Glutamatergic neuron (in vitro differentiated cells): Measurements from ENCODE around the gene RAD51AP2. TPM values are rescaled to one million over a fixed set of nuclear protein-coding genes. Genes with fewer than 3 reads are reported as not detected.

ENCODE experiments used
- DNase-seq: peaks from one replicate; pipeline ENCODE4 v3.0.0; 2022
- H3K27ac Mint-ChIP-seq: one replicate; pipeline ENCODE4 v1.8.0; 2020; ENCODE audit warnings: mild to moderate bottlenecking, mixed read lengths, inconsistent platforms; ENCODE audit not compliant: unreplicated experiment
- H3K27me3 Mint-ChIP-seq: one replicate; pipeline ENCODE4 v1.8.0; 2020; ENCODE audit warnings: mild to moderate bottlenecking, moderate library complexity, mixed read lengths, inconsistent platforms; ENCODE audit not compliant: unreplicated experiment
- H3K36me3 Mint-ChIP-seq: one replicate; pipeline ENCODE4 v1.8.0; 2020; ENCODE audit warnings: mild to moderate bottlenecking, mixed read lengths, inconsistent platforms; ENCODE audit not compliant: unreplicated experiment
- H3K4me1 Mint-ChIP-seq: one replicate; pipeline ENCODE4 v1.8.0; 2020; ENCODE audit warnings: mild to moderate bottlenecking, low read depth, mixed read lengths, inconsistent platforms; ENCODE audit not compliant: unreplicated experiment
- H3K4me3 Mint-ChIP-seq: one replicate; pipeline ENCODE4 v1.8.0; 2020; ENCODE audit warnings: mild to moderate bottlenecking, mixed read lengths, inconsistent platforms; ENCODE audit not compliant: unreplicated experiment
- H3K9me3 Mint-ChIP-seq: one replicate; pipeline ENCODE4 v1.8.0; 2020; ENCODE audit warnings: mild to moderate bottlenecking, moderate library complexity, mixed read lengths, inconsistent platforms; ENCODE audit not compliant: unreplicated experiment
- total RNA-seq: library from RNA; stranded (reverse); fragmentation: NEBNext Ultra II Directional; extraction: Animal tissue kit (Norgen Biotek cat#: 25700); gene quantifications from one replicate; pipeline ENCODE4 v1.2.1, GENCODE V29; 2021; ENCODE audit not compliant: unreplicated experiment
- TF ChIP-seq, protein P1 (sequence below): fragments of 200-600 bp; sonication (generic); IDR thresholded peaks from one replicate; pipeline ENCODE4 v1.5.0; 2021; ENCODE audit not compliant: partially characterized antibody, unreplicated experiment

The RAD51AP2 gene
- total RNA-seq, 1 donor from 2014 or later = not detected

DNA sequence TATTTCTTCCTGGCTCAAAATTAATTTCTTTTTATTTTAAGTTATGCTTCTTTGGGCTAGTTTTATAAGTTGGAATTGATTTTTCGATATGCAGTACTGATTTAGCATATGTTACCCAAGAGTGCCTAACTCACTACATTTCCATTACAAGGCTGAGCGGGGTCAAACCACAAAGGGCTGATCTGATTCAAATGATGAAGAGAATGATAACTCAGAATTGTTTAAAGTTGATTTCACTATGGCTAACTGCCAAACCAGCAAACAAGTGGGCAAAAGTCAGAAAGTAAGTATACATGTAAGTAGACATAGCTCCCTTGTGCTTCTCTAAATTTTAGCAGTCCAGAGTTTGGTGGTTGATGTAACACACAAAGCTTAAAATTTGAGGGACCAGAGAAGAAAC lies 35.6 kb downstream of the RAD51AP2 start:
- DNase-seq = no peak
- H3K9me3 Mint-ChIP-seq = no peaks in the 10 kb centered on the region

DNA sequence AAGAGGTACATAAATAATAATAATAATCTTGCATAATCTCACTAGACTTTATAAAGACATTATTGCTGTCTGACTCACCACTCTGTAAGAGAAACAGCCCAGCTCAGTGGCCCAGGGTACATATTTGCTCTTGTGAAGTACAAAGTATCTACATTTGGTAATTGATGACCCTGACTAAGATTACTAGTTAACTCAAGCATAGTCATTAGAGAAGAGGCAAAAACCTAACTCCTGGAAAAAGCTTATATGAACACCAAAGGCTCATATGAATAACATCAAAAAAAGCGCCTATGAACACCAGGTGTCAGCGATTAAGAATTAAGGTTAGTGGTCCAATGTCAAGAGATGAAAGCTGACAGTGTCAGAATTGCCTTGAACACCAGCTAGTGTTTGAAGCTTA lies 38.4 kb downstream of the RAD51AP2 start:
- Mint-ChIP-seq H3K36me3 (no peaks in the 10 kb centered on the region), H3K27ac (no peak overlapping the region), H3K4me1 (no peaks in the 10 kb centered on the region), H3K4me3 (no peak overlapping the region), H3K27me3 (no peaks in the 10 kb centered on the region), H3K9me3 (no peaks in the 10 kb centered on the region)
- no peak for DNase-seq
- TF ChIP-seq, protein P1, sequence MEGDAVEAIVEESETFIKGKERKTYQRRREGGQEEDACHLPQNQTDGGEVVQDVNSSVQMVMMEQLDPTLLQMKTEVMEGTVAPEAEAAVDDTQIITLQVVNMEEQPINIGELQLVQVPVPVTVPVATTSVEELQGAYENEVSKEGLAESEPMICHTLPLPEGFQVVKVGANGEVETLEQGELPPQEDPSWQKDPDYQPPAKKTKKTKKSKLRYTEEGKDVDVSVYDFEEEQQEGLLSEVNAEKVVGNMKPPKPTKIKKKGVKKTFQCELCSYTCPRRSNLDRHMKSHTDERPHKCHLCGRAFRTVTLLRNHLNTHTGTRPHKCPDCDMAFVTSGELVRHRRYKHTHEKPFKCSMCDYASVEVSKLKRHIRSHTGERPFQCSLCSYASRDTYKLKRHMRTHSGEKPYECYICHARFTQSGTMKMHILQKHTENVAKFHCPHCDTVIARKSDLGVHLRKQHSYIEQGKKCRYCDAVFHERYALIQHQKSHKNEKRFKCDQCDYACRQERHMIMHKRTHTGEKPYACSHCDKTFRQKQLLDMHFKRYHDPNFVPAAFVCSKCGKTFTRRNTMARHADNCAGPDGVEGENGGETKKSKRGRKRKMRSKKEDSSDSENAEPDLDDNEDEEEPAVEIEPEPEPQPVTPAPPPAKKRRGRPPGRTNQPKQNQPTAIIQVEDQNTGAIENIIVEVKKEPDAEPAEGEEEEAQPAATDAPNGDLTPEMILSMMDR = no peak

More for the DNA sequence above, 35.6 kb downstream of the RAD51AP2 start:
- H3K4me3 Mint-ChIP-seq = no peak overlapping the region
- TF ChIP-seq, protein P1 = no peak
- H3K4me1 Mint-ChIP-seq = no peaks in the 10 kb centered on the region
- no peaks in the 10 kb centered on the region for H3K36me3 Mint-ChIP-seq
- H3K27ac Mint-ChIP-seq = no peak overlapping the region
- no peaks in the 10 kb centered on the region for H3K27me3 Mint-ChIP-seq

DNA sequence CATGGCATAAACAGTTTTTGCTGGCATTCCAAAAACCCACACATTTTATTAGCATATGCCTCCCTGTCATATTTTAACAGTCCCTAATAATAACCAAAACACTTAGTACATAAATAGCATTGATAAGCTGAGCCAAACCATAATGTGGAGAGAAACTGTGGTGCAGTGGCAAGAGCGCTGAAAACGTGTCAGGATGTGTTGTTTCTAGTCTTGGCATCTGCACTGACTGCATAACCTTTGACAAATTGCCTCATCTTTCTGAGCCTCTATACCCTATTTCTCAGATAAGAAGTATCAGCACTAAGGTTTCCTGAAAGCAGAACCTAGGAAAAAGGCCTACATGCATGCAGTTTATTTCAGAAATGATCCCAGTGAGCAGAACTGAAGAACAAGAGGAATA lies 41.4 kb downstream of the RAD51AP2 start:
- Mint-ChIP-seq H3K36me3 (no peaks in the 10 kb centered on the region), H3K27ac (no peak overlapping the region), H3K4me1 (no peaks in the 10 kb centered on the region), H3K27me3 (no peaks in the 10 kb centered on the region), H3K4me3 (no peak overlapping the region), H3K9me3 (no peaks in the 10 kb centered on the region)
- DNase-seq = no peak
- TF ChIP-seq, protein P1 = no peak

DNA sequence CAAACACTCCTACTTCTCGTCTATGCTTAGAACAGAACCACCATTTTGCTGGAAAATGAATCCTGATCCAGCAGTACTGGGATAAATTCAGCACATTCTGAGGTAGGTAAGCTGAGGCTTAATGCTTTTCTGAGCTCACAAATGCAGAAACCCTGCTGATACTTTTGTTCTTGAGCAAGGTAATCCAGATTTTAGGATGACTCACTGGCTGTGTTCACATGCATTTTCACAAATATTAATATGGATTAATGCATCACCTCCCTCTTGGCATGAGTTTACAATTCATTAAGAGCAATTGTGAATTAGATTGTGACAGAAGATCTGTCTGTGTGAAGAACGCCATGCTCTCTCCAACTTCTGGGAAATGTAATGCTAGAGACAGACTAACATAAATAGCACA lies 42.2 kb downstream of the RAD51AP2 start:
- TF ChIP-seq, protein P1 = no peak

DNA sequence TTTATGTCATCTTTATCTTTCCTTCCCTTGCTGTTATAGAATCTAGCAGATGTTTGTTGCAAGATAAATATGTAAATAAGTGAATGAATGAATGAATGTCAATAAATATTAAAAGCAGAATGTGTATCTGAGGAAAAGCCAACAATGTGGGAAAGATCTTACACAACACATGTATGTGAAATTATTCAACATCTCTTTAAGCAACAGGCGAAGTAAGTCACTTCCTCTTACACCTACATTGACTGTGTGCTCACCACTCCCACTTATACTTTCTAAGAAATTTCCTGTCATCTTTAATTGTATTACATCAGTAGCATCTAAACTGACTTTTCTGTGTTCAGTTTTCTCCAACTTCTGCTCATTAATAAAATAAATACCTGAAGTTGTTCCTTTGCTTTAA lies 43.0 kb downstream of the RAD51AP2 start:
- Mint-ChIP-seq H3K36me3 (peaks cover 7% of the 10 kb centered on the region), H3K9me3 (peaks cover 4% of the 10 kb centered on the region), H3K27me3 (no peaks in the 10 kb centered on the region), H3K4me1 (no peaks in the 10 kb centered on the region), H3K27ac (no peak overlapping the region), H3K4me3 (no peak overlapping the region)
- no peak for DNase-seq
- TF ChIP-seq, protein P1 = no peak

More for the DNA sequence above, 42.2 kb downstream of the RAD51AP2 start:
- Mint-ChIP-seq H3K27me3 (no peaks in the 10 kb centered on the region), H3K9me3 (no peaks in the 10 kb centered on the region), H3K4me3 (no peak overlapping the region), H3K27ac (no peak overlapping the region), H3K36me3 (no peaks in the 10 kb centered on the region), H3K4me1 (no peaks in the 10 kb centered on the region)
- no peak for DNase-seq
